Measurements from ENCODE around the gene CHPT1.

GRCh38 chr12:101746661-101747060 lies 49.2 kb downstream of the CHPT1 start:
- no peak for TF ChIP-seq POLR2A (IDR thresholded peaks at IDR 0.05; ENCODE audit: low read length)
- TF ChIP-seq GATA1 (IDR thresholded peaks at IDR 0.05; ENCODE audit: low read depth, low read length), result no peak

Measured in erythroblast (primary cell).